Measurements from ENCODE around the gene ORM1.
"Not testable (repeated sequence)": the region's sequence is repeated elsewhere in the genome, so short reads cannot be mapped to it uniquely, and the experiment has no call there.

ORM1 gene

GRCh38 chr9:114329625-114330022, 6.7 kb downstream of the ORM1 start, which contains the start of gene ORM2:
Gene ORM2 (plus strand): TSS chr9:114329869. CDS start chr9:114329905, 36 bp downstream.
- not testable (repeated sequence) for H3K9me2 ChIP-seq (replicated peaks; ENCODE audit: low read depth, low read length); H3K9me3 ChIP-seq (ENCODE audit: insufficient read depth, low read depth, low read length); H3K79me2 ChIP-seq (ENCODE audit: insufficient read depth, low read length); H3F3A ChIP-seq (ENCODE audit: low read depth); H4K20me1 ChIP-seq (ENCODE audit: insufficient read depth, low read length, poor library complexity, severe bottlenecking); H3K27me3 ChIP-seq (ENCODE audit: insufficient read depth, low read length, poor library complexity, severe bottlenecking); H3K4me2 ChIP-seq (ENCODE audit: low read depth, low read length, poor library complexity, severe bottlenecking); H3K36me3 ChIP-seq (ENCODE audit: insufficient read depth, low read length); H3K9ac ChIP-seq (ENCODE audit: low read depth, low read length, poor library complexity, severe bottlenecking); H2AFZ ChIP-seq (ENCODE audit: low read length); H3K4me3 ChIP-seq (ENCODE audit: low read length, poor library complexity, severe bottlenecking); H3K4me1 ChIP-seq (ENCODE audit: insufficient read depth, low read length, poor library complexity, severe bottlenecking)

- H4K20me1 ChIP-seq (ENCODE audit: insufficient read depth, low read length, poor library complexity, severe bottlenecking) = no peaks in the 10 kb centered on the region
- H3K4me3 ChIP-seq (ENCODE audit: low read length, poor library complexity, severe bottlenecking) = no peak overlapping the region
- H3K9me3 ChIP-seq (ENCODE audit: insufficient read depth, low read depth, low read length) = no peaks in the 10 kb centered on the region
- H3K9ac ChIP-seq (ENCODE audit: low read depth, low read length, poor library complexity, severe bottlenecking) = no peak overlapping the region
- H3K79me2 ChIP-seq (ENCODE audit: insufficient read depth, low read length) = no peaks in the 10 kb centered on the region
- H3F3A ChIP-seq (ENCODE audit: low read depth) = no peaks in the 10 kb centered on the region
- peaks cover 10% of the 10 kb centered on the region; the same call in 1 of the 2 replicates for H3K36me3 ChIP-seq (ENCODE audit: insufficient read depth, low read length)
- H3K9me2 ChIP-seq (replicated peaks; ENCODE audit: low read depth, low read length) = no peaks in the 10 kb centered on the region
- TF ChIP-seq CTCF (conservative IDR thresholded peaks at IDR 0.05; ENCODE audit: low read length) (no peak), EZH2phosphoT487 (IDR thresholded peaks at IDR 0.05; ENCODE audit: borderline replicate concordance) (no peak)
- H2AFZ ChIP-seq (ENCODE audit: low read length) = no peak overlapping the region
- H3K4me1 ChIP-seq (ENCODE audit: insufficient read depth, low read length, poor library complexity, severe bottlenecking) = no peaks in the 10 kb centered on the region
- H3K4me2 ChIP-seq (ENCODE audit: low read depth, low read length, poor library complexity, severe bottlenecking) = no peak overlapping the region
- no peaks in the 10 kb centered on the region for H3K27me3 ChIP-seq (ENCODE audit: insufficient read depth, low read length, poor library complexity, severe bottlenecking)
These were observed 7.7 kb downstream of the ORM1 start for GRCh38 chr9:114330636-114331035.

DNA sequence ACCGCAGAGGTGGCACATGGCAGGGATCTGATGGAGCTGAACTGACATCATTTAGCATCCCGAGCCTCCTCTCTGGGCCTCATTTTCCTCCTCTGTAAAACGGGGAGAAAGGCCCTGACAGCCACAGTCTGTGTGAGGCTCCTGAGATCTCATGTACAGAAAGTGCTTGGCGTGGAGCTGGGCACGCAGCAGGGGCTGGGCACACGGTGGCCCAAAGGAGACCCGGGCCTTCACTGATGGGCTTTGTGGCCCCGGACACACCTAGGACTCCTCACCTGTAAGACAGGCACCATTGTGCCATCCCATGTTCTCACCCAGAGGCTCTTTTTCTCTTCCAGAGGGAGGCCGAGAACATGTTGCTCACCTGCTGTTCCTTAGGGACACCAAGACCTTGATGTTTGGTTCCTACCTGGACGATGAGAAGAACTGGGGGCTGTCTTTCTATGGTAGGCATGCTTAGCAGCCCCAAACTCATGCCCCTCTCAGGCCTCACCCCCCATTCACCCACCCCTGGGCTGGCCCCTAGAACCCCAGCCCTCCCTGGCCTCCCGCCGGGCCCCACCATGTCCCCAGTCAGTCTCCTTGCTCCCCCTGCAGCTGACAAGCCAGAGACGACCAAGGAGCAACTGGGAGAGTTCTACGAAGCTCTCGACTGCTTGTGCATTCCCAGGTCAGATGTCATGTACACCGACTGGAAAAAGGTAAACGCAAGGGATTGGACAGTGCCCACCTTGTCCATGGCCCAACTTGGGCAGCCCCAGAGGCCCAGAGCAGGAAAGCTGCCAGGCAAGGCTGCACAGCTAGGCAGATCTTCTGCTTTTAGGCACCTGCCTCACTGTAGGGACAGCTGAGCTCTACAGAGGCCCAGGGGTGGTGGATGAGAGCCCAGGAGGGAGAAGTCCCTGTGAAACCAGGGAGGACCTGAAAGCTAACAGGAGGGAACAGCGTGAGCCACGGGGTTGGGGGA, 8.6 kb downstream of the ORM1 start:
- not testable (repeated sequence) for H3K9ac ChIP-seq (ENCODE audit: low read depth, low read length, poor library complexity, severe bottlenecking); H3K9me2 ChIP-seq (replicated peaks; ENCODE audit: low read depth, low read length); H3K4me2 ChIP-seq (ENCODE audit: low read depth, low read length, poor library complexity, severe bottlenecking); H3K9me3 ChIP-seq (ENCODE audit: insufficient read depth, low read depth, low read length); H3K27me3 ChIP-seq (ENCODE audit: insufficient read depth, low read length, poor library complexity, severe bottlenecking); H4K20me1 ChIP-seq (ENCODE audit: insufficient read depth, low read length, poor library complexity, severe bottlenecking); H3K79me2 ChIP-seq (ENCODE audit: insufficient read depth, low read length); H2AFZ ChIP-seq (ENCODE audit: low read length); H3K4me3 ChIP-seq (ENCODE audit: low read length, poor library complexity, severe bottlenecking); H3K4me1 ChIP-seq (ENCODE audit: insufficient read depth, low read length, poor library complexity, severe bottlenecking); H3F3A ChIP-seq (ENCODE audit: low read depth)
- H3K36me3 ChIP-seq (ENCODE audit: insufficient read depth, low read length) = peaks cover 18% of the 10 kb centered on the region; the same call in 1 of the 2 replicates

DNA sequence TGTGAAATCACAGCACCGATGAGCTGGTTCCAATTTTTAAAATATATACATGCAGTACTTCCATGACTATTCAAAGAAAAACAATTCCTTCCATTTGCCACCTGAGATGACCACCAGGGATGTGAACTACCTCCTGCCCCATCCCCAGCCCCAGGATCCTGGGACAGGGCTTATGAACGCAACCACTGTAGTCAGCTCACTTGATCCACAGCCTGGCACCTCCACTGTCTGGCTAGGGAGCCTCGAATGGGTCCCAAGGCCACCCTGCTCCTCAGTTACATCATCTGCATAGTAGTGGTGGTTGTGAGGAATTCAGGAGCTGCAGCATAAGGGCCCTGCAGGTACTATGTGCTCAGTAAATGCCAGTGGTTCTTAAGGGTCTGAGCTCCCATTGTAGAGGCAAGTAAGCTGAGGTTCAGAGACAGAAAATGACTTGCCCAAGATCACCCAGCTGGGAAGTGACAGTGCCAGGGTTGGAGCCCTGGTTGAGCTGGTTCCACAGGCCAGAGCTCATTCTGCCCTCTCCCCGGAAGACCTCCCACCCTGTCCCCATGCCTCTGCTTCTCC, 9.7 kb downstream of the ORM1 start:
- not testable (repeated sequence) for H3K4me2 ChIP-seq (ENCODE audit: low read depth, low read length, poor library complexity, severe bottlenecking); H3K4me1 ChIP-seq (ENCODE audit: insufficient read depth, low read length, poor library complexity, severe bottlenecking); H3K9ac ChIP-seq (ENCODE audit: low read depth, low read length, poor library complexity, severe bottlenecking); H3K9me2 ChIP-seq (replicated peaks; ENCODE audit: low read depth, low read length); H3F3A ChIP-seq (ENCODE audit: low read depth); H3K79me2 ChIP-seq (ENCODE audit: insufficient read depth, low read length); H3K9me3 ChIP-seq (ENCODE audit: insufficient read depth, low read depth, low read length); H4K20me1 ChIP-seq (ENCODE audit: insufficient read depth, low read length, poor library complexity, severe bottlenecking); H2AFZ ChIP-seq (ENCODE audit: low read length); H3K4me3 ChIP-seq (ENCODE audit: low read length, poor library complexity, severe bottlenecking); H3K27me3 ChIP-seq (ENCODE audit: insufficient read depth, low read length, poor library complexity, severe bottlenecking)
- H3K36me3 ChIP-seq (ENCODE audit: insufficient read depth, low read length) = peaks cover 26% of the 10 kb centered on the region; the same call in 1 of the 2 replicates

- H2AFZ ChIP-seq (ENCODE audit: low read length); H3K79me2 ChIP-seq (ENCODE audit: insufficient read depth, low read length); H3K4me3 ChIP-seq (ENCODE audit: low read length, poor library complexity, severe bottlenecking); H3F3A ChIP-seq (ENCODE audit: low read depth); H3K27me3 ChIP-seq (ENCODE audit: insufficient read depth, low read length, poor library complexity, severe bottlenecking); H3K4me1 ChIP-seq (ENCODE audit: insufficient read depth, low read length, poor library complexity, severe bottlenecking); H3K9ac ChIP-seq (ENCODE audit: low read depth, low read length, poor library complexity, severe bottlenecking); H3K4me2 ChIP-seq (ENCODE audit: low read depth, low read length, poor library complexity, severe bottlenecking); H4K20me1 ChIP-seq (ENCODE audit: insufficient read depth, low read length, poor library complexity, severe bottlenecking); H3K9me2 ChIP-seq (replicated peaks; ENCODE audit: low read depth, low read length); H3K9me3 ChIP-seq (ENCODE audit: insufficient read depth, low read depth, low read length): not testable (repeated sequence)
- H3K36me3 ChIP-seq (ENCODE audit: insufficient read depth, low read length) = peaks cover 37% of the 10 kb centered on the region; the same call in 1 of the 2 replicates
These were observed 10.8 kb downstream of the ORM1 start for GRCh38 chr9:114333718-114334117.
